ENCODE data around the gene VRK3. TPM values are rescaled to one million over a fixed set of nuclear protein-coding genes. Genes with fewer than 3 reads are reported as not detected.
"Not testable (repeated sequence)": the region's sequence is repeated elsewhere in the genome, so short reads cannot be mapped to it uniquely, and the experiment has no call there.

VRK3 gene
- total and polyA plus RNA-seq, 9 donors = 17.5 to 24.6 (median 18.8) TPM

DNA sequence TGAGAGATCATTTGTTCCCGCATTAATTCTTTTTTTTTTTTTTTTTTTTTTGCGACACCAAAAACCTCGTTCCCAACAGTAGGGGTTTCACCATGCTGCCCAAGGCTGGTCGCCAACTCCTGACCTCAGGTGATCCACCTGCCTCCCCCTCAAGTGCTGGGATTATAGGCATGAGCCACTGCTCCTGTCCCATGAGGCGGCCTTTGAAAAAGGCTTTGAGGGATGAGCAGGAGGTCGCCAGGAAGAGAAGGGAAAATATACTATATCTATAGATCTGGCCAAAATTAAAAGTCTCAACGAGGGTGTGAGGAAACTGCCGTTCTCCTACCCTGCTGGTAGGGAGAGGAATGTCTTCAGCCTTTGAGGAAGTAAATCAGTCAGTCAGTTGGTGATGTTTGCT is 26.8 kb upstream of the VRK3 start:
- Histone ChIP-seq H3K27ac (ENCODE audit: low read length) (no peak overlapping the region), H3K9me3 (replicated peaks; ENCODE audit: control insufficient read depth, low read depth, low read length) (peaks cover 11% of the 10 kb centered on the region), H3K27me3 (ENCODE audit: control insufficient read depth, insufficient read depth, low read length) (peaks cover 8% of the 10 kb centered on the region), H3K36me3 (ENCODE audit: control insufficient read depth, insufficient read depth, low read length) (peaks cover 9% of the 10 kb centered on the region), H3K4me1 (ENCODE audit: control insufficient read depth, insufficient read depth, low read length) (peaks cover 5% of the 10 kb centered on the region), H3K4me3 (ENCODE audit: low read length) (no peak overlapping the region)
- no peak for DNase-seq
- WGBS (ENCODE audit: insufficient coverage) = 63% methylated on average over 3 of the region's 8 CpGs

DNA sequence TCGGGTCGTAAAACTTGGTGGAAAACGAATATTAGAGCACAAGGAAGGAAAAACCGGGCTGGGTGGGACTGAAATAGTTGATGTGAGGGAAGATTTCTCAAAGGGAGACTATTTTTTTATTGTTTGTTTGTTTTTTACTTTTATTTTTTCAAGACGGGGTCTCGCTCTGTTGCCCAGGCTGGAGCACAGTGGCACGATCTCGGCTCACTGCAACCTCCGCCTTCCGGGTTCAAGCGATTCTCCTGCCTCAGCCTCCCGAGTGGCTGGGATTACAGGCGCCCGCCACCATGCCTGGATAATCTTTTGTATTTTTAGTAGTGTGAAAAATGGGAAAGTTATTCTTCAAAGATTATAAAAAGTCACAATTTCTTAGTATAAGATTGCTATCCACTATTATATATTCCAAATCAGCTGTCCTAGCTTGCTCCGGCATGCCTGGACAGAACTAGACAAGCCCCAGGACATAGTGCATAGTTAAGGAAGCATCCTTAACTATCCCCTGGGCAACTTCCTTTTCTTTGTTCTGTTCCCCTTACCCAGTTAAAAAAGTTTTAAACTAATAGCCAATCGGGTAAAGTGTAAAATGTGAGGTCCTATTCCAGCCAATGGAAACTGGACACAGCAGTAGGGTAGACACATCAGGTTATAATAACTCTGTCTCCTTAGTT is 26.2 kb upstream of the VRK3 start:
- not testable (repeated sequence) for H3K4me3 ChIP-seq (ENCODE audit: low read length); H3K27me3 ChIP-seq (ENCODE audit: control insufficient read depth, insufficient read depth, low read length); H3K27ac ChIP-seq (ENCODE audit: low read length); H3K4me1 ChIP-seq (ENCODE audit: control insufficient read depth, insufficient read depth, low read length); DNase-seq
- Histone ChIP-seq H3K9me3 (replicated peaks; ENCODE audit: control insufficient read depth, low read depth, low read length) (peaks cover 17% of the 10 kb centered on the region), H3K36me3 (ENCODE audit: control insufficient read depth, insufficient read depth, low read length) (peaks cover 15% of the 10 kb centered on the region)
- 22% methylated on average over 11 of the region's 16 CpGs for WGBS (ENCODE audit: insufficient coverage)

DNA sequence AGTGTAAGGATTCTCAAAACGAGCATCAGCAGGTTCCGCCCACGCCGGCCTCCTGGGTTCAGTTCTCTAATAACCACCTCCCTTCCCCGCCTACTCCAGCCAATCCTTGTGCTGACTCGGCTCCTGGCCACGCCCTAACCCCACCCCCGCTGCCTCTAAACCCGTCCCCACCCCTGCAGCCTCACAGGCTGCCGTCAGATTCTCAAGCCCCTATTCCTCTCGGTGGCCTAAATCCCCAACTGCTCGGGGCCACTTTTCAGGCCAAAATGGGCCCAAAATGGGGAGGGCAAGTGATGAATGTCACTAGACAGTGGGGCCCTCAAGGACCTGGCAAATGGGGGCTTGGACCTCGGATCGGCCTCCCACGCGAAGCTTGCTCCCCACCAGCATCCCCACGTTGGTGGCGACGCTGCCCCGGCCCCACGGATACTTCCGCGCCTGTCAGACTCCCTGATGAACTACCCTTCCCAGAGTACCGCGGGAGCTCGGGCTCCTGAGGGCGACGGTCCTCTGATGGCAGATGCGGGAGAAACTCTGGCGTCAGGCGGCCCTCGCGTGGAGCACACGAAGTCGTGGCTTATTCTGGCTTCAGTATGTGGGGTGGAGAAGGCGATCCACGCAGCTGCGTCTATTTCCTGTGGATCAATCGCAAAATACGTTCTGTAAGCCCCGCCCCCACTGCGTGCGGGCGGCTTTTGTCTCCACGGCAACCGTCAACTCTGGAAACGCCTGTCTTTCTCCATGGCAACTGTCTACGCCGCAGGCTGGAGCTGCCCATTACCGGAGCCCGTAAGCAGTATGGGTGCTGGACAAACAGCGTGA is 25.4 kb upstream of the VRK3 start:
- Histone ChIP-seq H3K4me1 (ENCODE audit: control insufficient read depth, insufficient read depth, low read length) (peaks cover 5% of the 10 kb centered on the region), H3K27ac (ENCODE audit: low read length) (no peak overlapping the region), H3K9me3 (replicated peaks; ENCODE audit: control insufficient read depth, low read depth, low read length) (peaks cover 25% of the 10 kb centered on the region), H3K36me3 (ENCODE audit: control insufficient read depth, insufficient read depth, low read length) (peaks cover 22% of the 10 kb centered on the region), H3K27me3 (ENCODE audit: control insufficient read depth, insufficient read depth, low read length) (peaks cover 8% of the 10 kb centered on the region), H3K4me3 (ENCODE audit: low read length) (peak overlapping the region; percentile 44)
- WGBS (ENCODE audit: insufficient coverage) = under 1% methylated on average over 51 of the region's 52 CpGs
- DNase-seq = peak; percentile 74

DNA sequence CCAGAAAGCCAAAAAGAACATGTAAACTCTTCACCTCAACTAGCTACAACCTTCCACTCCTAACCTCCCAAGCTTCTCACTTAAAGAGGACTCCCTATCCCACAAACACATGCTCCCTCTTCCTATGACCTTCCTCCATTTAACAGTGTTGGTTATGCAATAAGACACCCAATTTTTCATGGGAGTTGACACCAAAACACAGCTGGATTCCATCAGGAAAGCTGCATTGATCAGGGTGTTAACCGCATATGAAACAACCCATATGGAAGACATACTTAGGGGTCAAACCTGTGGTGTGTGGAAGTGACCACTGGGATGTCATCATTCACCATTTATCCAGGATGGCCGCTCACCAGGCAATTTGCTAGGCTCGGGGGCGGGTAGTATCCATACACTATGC is 22.5 kb upstream of the VRK3 start:
- peaks cover 8% of the 10 kb centered on the region for H3K27me3 ChIP-seq (ENCODE audit: control insufficient read depth, insufficient read depth, low read length)
- no peak overlapping the region for H3K4me3 ChIP-seq (ENCODE audit: low read length)
- H3K9me3 ChIP-seq (replicated peaks; ENCODE audit: control insufficient read depth, low read depth, low read length) = peaks cover 50% of the 10 kb centered on the region
- H3K4me1 ChIP-seq (ENCODE audit: control insufficient read depth, insufficient read depth, low read length) = peaks cover 5% of the 10 kb centered on the region
- peaks cover 50% of the 10 kb centered on the region for H3K36me3 ChIP-seq (ENCODE audit: control insufficient read depth, insufficient read depth, low read length)
- H3K27ac ChIP-seq (ENCODE audit: low read length) = no peak overlapping the region
- 80% methylated on average over 1 of the region's 4 CpGs for WGBS (ENCODE audit: insufficient coverage)
- DNase-seq = no peak

DNA sequence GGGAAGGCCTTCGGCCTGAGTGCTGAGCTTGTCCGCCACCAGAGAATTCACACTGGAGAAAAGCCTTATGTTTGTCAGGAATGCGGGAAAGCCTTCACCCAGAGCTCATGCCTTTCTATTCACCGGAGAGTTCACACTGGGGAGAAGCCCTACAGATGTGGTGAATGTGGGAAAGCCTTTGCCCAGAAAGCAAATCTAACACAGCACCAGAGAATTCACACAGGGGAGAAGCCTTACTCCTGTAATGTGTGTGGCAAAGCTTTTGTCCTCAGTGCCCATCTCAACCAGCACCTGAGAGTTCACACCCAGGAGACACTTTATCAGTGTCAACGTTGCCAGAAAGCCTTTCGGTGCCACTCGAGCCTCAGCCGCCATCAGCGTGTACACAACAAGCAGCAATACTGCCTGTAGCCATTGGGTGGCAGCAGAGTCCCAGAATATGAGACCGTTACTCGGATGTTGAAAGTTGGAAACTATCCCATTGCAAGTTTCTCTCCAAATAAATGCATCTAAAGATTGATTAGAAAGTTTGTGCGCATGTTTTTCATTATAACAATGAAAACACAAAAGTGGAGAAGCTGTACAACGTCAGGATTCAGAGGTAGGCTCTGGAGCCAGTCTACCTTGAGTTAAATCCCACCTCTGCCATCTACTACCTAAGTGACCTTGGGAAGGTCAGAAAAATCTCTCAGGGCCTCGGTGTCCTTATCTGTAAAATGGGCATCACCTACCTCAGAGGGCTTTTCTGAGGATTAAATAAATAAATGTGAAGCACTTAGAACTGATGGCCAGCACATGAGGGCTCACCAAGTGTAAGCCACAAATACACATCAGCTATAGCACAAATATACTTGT is 21.7 kb upstream of the VRK3 start:
- Histone ChIP-seq H3K4me1 (ENCODE audit: control insufficient read depth, insufficient read depth, low read length) (peaks cover 5% of the 10 kb centered on the region), H3K9me3 (replicated peaks; ENCODE audit: control insufficient read depth, low read depth, low read length) (peaks cover 50% of the 10 kb centered on the region), H3K36me3 (ENCODE audit: control insufficient read depth, insufficient read depth, low read length) (peaks cover 58% of the 10 kb centered on the region), H3K4me3 (ENCODE audit: low read length) (no peak overlapping the region), H3K27me3 (ENCODE audit: control insufficient read depth, insufficient read depth, low read length) (peaks cover 8% of the 10 kb centered on the region), H3K27ac (ENCODE audit: low read length) (no peak overlapping the region)
- WGBS (ENCODE audit: insufficient coverage) = no CpG with 5 or more reads among the region's 14 CpGs
- DNase-seq = no peak

DNA sequence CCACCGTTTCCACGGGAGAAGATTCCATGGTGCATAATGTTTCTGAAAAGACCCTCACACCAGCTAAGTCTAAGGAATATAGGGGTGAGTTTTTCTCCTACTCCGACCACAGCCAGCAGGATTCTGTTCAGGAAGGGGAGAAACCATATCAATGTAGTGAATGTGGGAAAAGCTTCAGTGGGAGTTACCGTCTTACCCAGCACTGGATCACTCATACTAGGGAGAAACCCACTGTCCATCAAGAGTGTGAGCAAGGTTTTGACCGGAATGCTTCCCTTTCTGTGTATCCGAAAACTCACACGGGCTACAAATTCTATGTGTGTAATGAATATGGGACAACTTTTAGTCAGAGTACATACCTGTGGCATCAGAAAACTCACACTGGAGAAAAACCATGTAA is 19.8 kb upstream of the VRK3 start:
- WGBS (ENCODE audit: insufficient coverage) = 100% methylated on average over 1 of the region's 7 CpGs
- Histone ChIP-seq H3K9me3 (replicated peaks; ENCODE audit: control insufficient read depth, low read depth, low read length) (peaks cover 50% of the 10 kb centered on the region), H3K4me3 (ENCODE audit: low read length) (no peak overlapping the region), H3K4me1 (ENCODE audit: control insufficient read depth, insufficient read depth, low read length) (no peaks in the 10 kb centered on the region), H3K27me3 (ENCODE audit: control insufficient read depth, insufficient read depth, low read length) (no peaks in the 10 kb centered on the region), H3K27ac (ENCODE audit: low read length) (no peak overlapping the region), H3K36me3 (ENCODE audit: control insufficient read depth, insufficient read depth, low read length) (peaks cover 77% of the 10 kb centered on the region)
- DNase-seq = no peak

DNA sequence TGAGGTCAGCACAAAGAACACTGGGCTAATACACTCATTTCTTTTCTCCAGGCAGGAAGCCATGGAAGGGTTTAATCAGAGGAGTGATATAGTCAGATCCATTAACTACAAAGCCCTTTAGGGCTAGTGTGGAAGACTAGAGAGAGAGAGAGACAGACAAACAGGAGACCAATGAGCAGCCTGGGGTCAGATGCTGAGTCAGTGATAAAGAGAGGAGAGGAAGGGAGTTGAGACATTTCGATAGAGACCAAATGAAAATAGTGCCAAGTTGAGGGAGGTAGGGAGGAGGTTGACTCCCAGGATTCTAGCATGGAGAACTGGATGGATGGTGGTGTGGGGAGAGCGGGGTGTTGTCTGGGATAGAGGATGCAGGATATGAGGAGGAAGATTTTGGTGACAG is 18.8 kb upstream of the VRK3 start:
- H3K9me3 ChIP-seq (replicated peaks; ENCODE audit: control insufficient read depth, low read depth, low read length) = peaks cover 48% of the 10 kb centered on the region
- DNase-seq = no peak
- peaks cover 87% of the 10 kb centered on the region for H3K36me3 ChIP-seq (ENCODE audit: control insufficient read depth, insufficient read depth, low read length)
- no peak overlapping the region for H3K4me3 ChIP-seq (ENCODE audit: low read length)
- H3K4me1 ChIP-seq (ENCODE audit: control insufficient read depth, insufficient read depth, low read length) = no peaks in the 10 kb centered on the region
- no peaks in the 10 kb centered on the region for H3K27me3 ChIP-seq (ENCODE audit: control insufficient read depth, insufficient read depth, low read length)
- whole genome bisulfite sequencing (ENCODE audit: insufficient coverage) = 100% methylated on average over 2 of the region's 2 CpGs
- H3K27ac ChIP-seq (ENCODE audit: low read length) = no peak overlapping the region

DNA sequence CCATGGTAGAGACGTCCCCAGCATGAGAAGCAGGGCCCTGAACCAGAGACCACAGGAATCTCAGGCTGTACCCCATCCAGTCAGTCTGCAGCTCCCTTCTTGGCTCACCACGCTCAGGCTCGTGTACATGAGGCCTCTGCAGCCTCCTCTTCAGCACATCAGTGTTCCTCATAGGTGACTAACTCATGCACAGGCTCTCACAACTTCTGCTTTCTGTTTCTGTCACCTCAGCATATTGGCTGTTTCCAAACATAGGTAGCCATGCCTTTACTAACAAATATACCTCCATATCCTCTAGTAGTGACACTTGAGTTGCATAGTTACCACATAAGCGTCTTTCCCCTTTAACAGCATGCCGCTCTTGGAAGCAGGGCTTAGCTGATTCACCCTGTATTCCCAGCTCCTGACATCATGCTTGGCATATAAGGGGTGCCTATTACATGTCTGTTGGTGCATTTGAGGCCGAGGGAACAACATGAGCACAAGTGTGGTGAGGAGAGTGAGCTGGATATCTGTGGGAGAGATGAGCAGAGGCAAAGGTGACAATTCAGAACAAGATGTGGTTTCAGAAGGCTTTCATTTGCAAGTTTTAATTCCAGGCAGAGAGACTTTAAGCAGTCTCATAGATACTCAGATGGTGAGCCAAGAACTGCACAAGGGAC is 17.3 kb upstream of the VRK3 start:
- no peak overlapping the region for H3K27ac ChIP-seq (ENCODE audit: low read length)
- no peaks in the 10 kb centered on the region for H3K4me1 ChIP-seq (ENCODE audit: control insufficient read depth, insufficient read depth, low read length)
- DNase-seq = no peak
- H3K36me3 ChIP-seq (ENCODE audit: control insufficient read depth, insufficient read depth, low read length) = peaks cover 93% of the 10 kb centered on the region
- peaks cover 43% of the 10 kb centered on the region for H3K9me3 ChIP-seq (replicated peaks; ENCODE audit: control insufficient read depth, low read depth, low read length)
- 98% methylated on average over 4 of the region's 6 CpGs for WGBS (ENCODE audit: insufficient coverage)
- no peak overlapping the region for H3K4me3 ChIP-seq (ENCODE audit: low read length)
- H3K27me3 ChIP-seq (ENCODE audit: control insufficient read depth, insufficient read depth, low read length) = no peaks in the 10 kb centered on the region

DNA sequence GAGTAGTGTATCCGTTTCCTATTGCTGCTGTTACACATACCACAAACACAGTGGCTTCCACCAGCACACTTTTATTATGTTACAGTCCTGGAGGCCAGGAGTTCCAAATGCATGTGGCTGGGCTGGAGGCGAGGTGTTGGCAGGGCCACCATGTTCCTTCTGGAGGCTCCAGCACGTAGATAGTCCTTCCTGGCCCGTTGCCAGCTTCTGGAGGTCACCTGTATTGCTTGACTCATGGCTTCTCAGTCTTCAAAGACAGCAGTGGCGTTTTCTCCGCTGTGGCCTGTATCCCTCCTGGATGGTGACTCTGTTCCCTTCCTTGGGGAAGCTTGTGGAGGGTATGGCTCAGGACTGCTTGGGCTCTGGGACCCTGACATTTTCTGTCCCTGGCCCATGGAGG is 15.8 kb upstream of the VRK3 start:
- Histone ChIP-seq H3K27me3 (ENCODE audit: control insufficient read depth, insufficient read depth, low read length) (no peaks in the 10 kb centered on the region), H3K4me1 (ENCODE audit: control insufficient read depth, insufficient read depth, low read length) (no peaks in the 10 kb centered on the region), H3K36me3 (ENCODE audit: control insufficient read depth, insufficient read depth, low read length) (peaks cover 90% of the 10 kb centered on the region), H3K4me3 (ENCODE audit: low read length) (no peak overlapping the region), H3K27ac (ENCODE audit: low read length) (no peak overlapping the region), H3K9me3 (replicated peaks; ENCODE audit: control insufficient read depth, low read depth, low read length) (peaks cover 29% of the 10 kb centered on the region)
- no peak for DNase-seq
- WGBS (ENCODE audit: insufficient coverage) = 88% methylated on average over 5 of the region's 6 CpGs
